KMS-11 (cell line): ENCODE results near the gene FBXO39.

ENCODE experiments used
- H2AFZ ChIP-seq: fragments of 200-600 bp; sonication (generic); 2 replicates; pipeline ENCODE4 v1.6.1; 2016; ENCODE audit warnings: antibody characterized with exemption, mixed run types, low read depth
- H3K27ac ChIP-seq: fragments of 200-600 bp; sonication (generic); 2 replicates; pipeline ENCODE4 v1.6.1; 2016; ENCODE audit warnings: mild to moderate bottlenecking, mixed run types
- H3K27me3 ChIP-seq: fragments of 200-600 bp; sonication (generic); 2 replicates; pipeline ENCODE4 v1.6.1; 2017; ENCODE audit warnings: mild to moderate bottlenecking, low read depth, mixed run types, moderate library complexity; ENCODE audit not compliant: insufficient read depth
- H3K36me3 ChIP-seq: fragments of 200-600 bp; sonication (generic); 2 replicates; pipeline ENCODE4 v1.6.1; 2017; ENCODE audit warnings: mild to moderate bottlenecking, mixed run types; ENCODE audit not compliant: insufficient read depth
- H3K4me1 ChIP-seq: fragments of 200-600 bp; sonication (generic); 2 replicates; pipeline ENCODE4 v1.6.1; 2016; ENCODE audit warnings: mild to moderate bottlenecking, low read depth, mixed run types; ENCODE audit not compliant: poor library complexity, severe bottlenecking
- H3K4me2 ChIP-seq: fragments of 200-600 bp; sonication (generic); 2 replicates; pipeline ENCODE4 v1.7.0; 2016; ENCODE audit warnings: mild to moderate bottlenecking, mixed run types
- H3K4me3 ChIP-seq: fragments of 200-600 bp; sonication (generic); IDR thresholded peaks from 2 replicates; pipeline ENCODE4 v1.6.1; 2017; ENCODE audit warnings: low read depth, low read length, mixed read lengths; ENCODE audit not compliant: insufficient read depth
- H3K79me2 ChIP-seq: fragments of 200-600 bp; sonication (generic); 2 replicates; pipeline ENCODE4 v1.6.1; 2016; ENCODE audit warnings: low read depth, mixed run types; ENCODE audit not compliant: insufficient read depth
- H3K9ac ChIP-seq: fragments of 200-600 bp; sonication (generic); 2 replicates; pipeline ENCODE4 v1.6.1; 2016; ENCODE audit warnings: mild to moderate bottlenecking, mixed run types
- H4K20me1 ChIP-seq: fragments of 200-600 bp; sonication (generic); 2 replicates; pipeline ENCODE4 v1.6.1; 2016; ENCODE audit warnings: mild to moderate bottlenecking, mixed run types; ENCODE audit not compliant: insufficient read depth
- CTCF ChIP-seq: fragments of 200-600 bp; sonication (generic); conservative IDR thresholded peaks from 2 replicates; pipeline ENCODE4 v1.6.1; 2017; ENCODE audit warnings: low read depth, mild to moderate bottlenecking, antibody characterized with exemption, low read length, moderate library complexity, mixed read lengths

Gene FBXO39

GRCh38 chr17:6780886-6781285 lies 4.9 kb downstream of the FBXO39 start:
- H3K79me2 ChIP-seq, result no peaks in the 10 kb centered on the region
- no peak for TF ChIP-seq CTCF
- no peaks in the 10 kb centered on the region for H4K20me1 ChIP-seq
- no peak overlapping the region for H2AFZ ChIP-seq
- H3K4me1 ChIP-seq, result no peaks in the 10 kb centered on the region
- H3K4me2 ChIP-seq, result no peak overlapping the region
- H3K4me3 ChIP-seq, result no peak overlapping the region
- H3K27me3 ChIP-seq, result no peaks in the 10 kb centered on the region
- no peak overlapping the region for H3K27ac ChIP-seq
- no peak overlapping the region for H3K9ac ChIP-seq
- no peaks in the 10 kb centered on the region for H3K36me3 ChIP-seq

GRCh38 chr17:6782244-6782643 lies 6.2 kb downstream of the FBXO39 start:
- no peak overlapping the region for H2AFZ ChIP-seq
- H3K4me1 ChIP-seq, result no peaks in the 10 kb centered on the region
- no peak for TF ChIP-seq CTCF
- no peaks in the 10 kb centered on the region for H4K20me1 ChIP-seq
- H3K9ac ChIP-seq, result no peak overlapping the region
- no peak overlapping the region for H3K4me2 ChIP-seq
- H3K27me3 ChIP-seq, result no peaks in the 10 kb centered on the region
- no peak overlapping the region for H3K4me3 ChIP-seq
- H3K27ac ChIP-seq, result no peak overlapping the region
- no peaks in the 10 kb centered on the region for H3K79me2 ChIP-seq
- H3K36me3 ChIP-seq, result no peaks in the 10 kb centered on the region

- Histone ChIP-seq H3K9ac (no peak overlapping the region), H2AFZ (no peak overlapping the region), H4K20me1 (no peaks in the 10 kb centered on the region), H3K4me1 (no peaks in the 10 kb centered on the region), H3K36me3 (no peaks in the 10 kb centered on the region), H3K4me3 (no peak overlapping the region), H3K79me2 (no peaks in the 10 kb centered on the region), H3K4me2 (no peak overlapping the region), H3K27me3 (no peaks in the 10 kb centered on the region), H3K27ac (no peak overlapping the region)
- no peak for TF ChIP-seq CTCF
Measured at GRCh38 chr17:6786618-6787017, 10.6 kb downstream of the FBXO39 start.

- no peak overlapping the region for H2AFZ ChIP-seq
- H3K79me2 ChIP-seq, result no peaks in the 10 kb centered on the region
- H3K9ac ChIP-seq, result no peak overlapping the region
- H3K4me2 ChIP-seq, result no peak overlapping the region
- no peak overlapping the region for H3K4me3 ChIP-seq
- H3K27ac ChIP-seq, result no peak overlapping the region
- no peaks in the 10 kb centered on the region for H3K4me1 ChIP-seq
- no peaks in the 10 kb centered on the region for H4K20me1 ChIP-seq
- H3K36me3 ChIP-seq, result no peaks in the 10 kb centered on the region
- no peaks in the 10 kb centered on the region for H3K27me3 ChIP-seq
- TF ChIP-seq CTCF, result no peak
Measured at GRCh38 chr17:6787081-6787693, 11.2 kb downstream of the FBXO39 start.
